HCT116 (cell line): ENCODE measurements around the gene CRYBG2. TPM values are rescaled to one million over a fixed set of nuclear protein-coding genes. Genes with fewer than 3 reads are reported as not detected.
"Not testable (repeated sequence)": the region's sequence is repeated elsewhere in the genome, so short reads cannot be mapped to it uniquely, and the experiment has no call there.

ENCODE experiments used
- ATAC-seq: fragments of 200-7000 bp; cut with Tn5 transposase; 2 replicates; pipeline ENCODE4 v1.9.1; 2020; ENCODE audit warnings: mild to moderate bottlenecking, moderate library complexity
- BruUV-seq: library from RNA; stranded (reverse); fragments of 400-500 nt; replicated peaks from 2 replicates; lab custom pipeline; 2021; lab: Mats Ljungman, UMichigan
- CTCF ChIA-PET: fragments of 300-600 bp; sonication (Branson Sonifier 250); formaldehyde crosslinking; loops from one replicate; lab custom pipeline; 2021; ENCODE audit warnings: antibody characterized with exemption; lab: Charles Lee
- POLR2A ChIA-PET: fragments of 300-600, 350-600 bp; sonication (Branson Sonifier 250); formaldehyde crosslinking; loops from one replicate; lab custom pipeline; 2021; ENCODE audit warnings: antibody characterized with exemption; lab: Charles Lee
- RAD21 ChIA-PET, 2 experiments: fragments of 300-600 bp; sonication (Branson Sonifier 250); formaldehyde crosslinking; loops; one replicate each; lab custom pipeline; 2023; ENCODE audit warnings: low total read pairs in 2 of 2; ENCODE audit not compliant: uncharacterized antibody in 2 of 2, unreplicated experiment in 2 of 2, low non-redundant PET in 1 of 2; lab: Charles Lee
- DNase-seq: peaks from one replicate; pipeline ENCODE4 v3.0.0-alpha.2; 2010; ENCODE audit warnings: low read depth, low spot score
- H2AFZ ChIP-seq: fragments of 200-600 bp; shearing (Covaris generic), sonication (generic); 2 replicates; pipeline ENCODE4 v1.6.1; 2017; ENCODE audit warnings: low read depth, mixed run types, mixed read lengths, antibody characterized with exemption, low read length; ENCODE audit not compliant: poor library complexity, severe bottlenecking
- H3K27ac ChIP-seq: 2 replicates; pipeline ENCODE4 v1.5.1; 2012; ENCODE audit warnings: low read depth, low read length
- H3K27me3 ChIP-seq: fragments of 200-600 bp; sonication (generic); 2 replicates; pipeline ENCODE4 v1.6.1; 2016; ENCODE audit warnings: mixed run types, low read length, mixed read lengths; ENCODE audit not compliant: insufficient read depth
- H3K36me3 ChIP-seq, 2 experiments: fragments of 200-500 bp in 1 of 2; fragments of 200-600 bp in 1 of 2; sonication (Bioruptor generic) in 1 of 2; sonication (generic) in 1 of 2; 2 replicates each; pipeline versions ENCODE4 v1.5.1 to v1.6.1; 2014 to 2016; ENCODE audit warnings: low read length in 2 of 2, inconsistent platforms in 1 of 2, mixed read lengths in 1 of 2, mixed run types in 1 of 2; ENCODE audit not compliant: insufficient read depth in 2 of 2, control insufficient read depth in 1 of 2
- H3K4me1 ChIP-seq, 2 experiments: fragments of 200-600 bp in 1 of 2; sonication (generic) in 1 of 2; 2 replicates each; pipeline versions ENCODE4 v1.5.1 to v1.6.1; 2012 to 2017; ENCODE audit warnings: low read length in 2 of 2, inconsistent platforms in 1 of 2, mild to moderate bottlenecking in 1 of 2, mixed read lengths in 1 of 2, mixed run types in 1 of 2, moderate library complexity in 1 of 2; ENCODE audit not compliant: insufficient read depth in 2 of 2, control insufficient read depth in 1 of 2
- H3K4me2 ChIP-seq: fragments of 200-600 bp; sonication (generic); 2 replicates; pipeline ENCODE4 v1.6.1; 2017; ENCODE audit warnings: mixed run types, low read length, mixed read lengths
- H3K4me3 ChIP-seq, 2 experiments: fragments of 200-600 bp in 1 of 2; sonication (generic) in 1 of 2; replicated peaks in 1 of 2; 2 replicates each; pipeline ENCODE4 v1.5.1; 2011 to 2016; ENCODE audit warnings: low read length in 2 of 2, control low read depth in 1 of 2, low read depth in 1 of 2, mild to moderate bottlenecking in 1 of 2, mixed read lengths in 1 of 2, mixed run types in 1 of 2
- H3K79me2 ChIP-seq: fragments of 200-600 bp; sonication (generic); 2 replicates; pipeline ENCODE4 v1.6.1; 2017; ENCODE audit warnings: mild to moderate bottlenecking, mixed run types, low read length, moderate library complexity, mixed read lengths; ENCODE audit not compliant: insufficient read depth
- H3K9ac ChIP-seq: fragments of 200-600 bp; sonication (generic); 2 replicates; pipeline ENCODE4 v1.6.1; 2016; ENCODE audit warnings: low read length, mixed read lengths
- H3K9me2 ChIP-seq: fragments of 200-600 bp; sonication (generic), shearing (Covaris generic); 2 replicates; pipeline ENCODE4 v1.6.1; 2017; ENCODE audit warnings: mixed run types, mild to moderate bottlenecking, moderate library complexity; ENCODE audit not compliant: insufficient read depth
- H3K9me3 ChIP-seq, 2 experiments: fragments of 200-500 bp in 1 of 2; fragments of 200-600 bp in 1 of 2; sonication (Bioruptor generic) in 1 of 2; sonication (generic) in 1 of 2; 2 replicates each; pipeline ENCODE4 v1.6.1; 2014 to 2017; ENCODE audit warnings: low read length in 2 of 2, mixed read lengths in 2 of 2, inconsistent platforms in 1 of 2, low read depth in 1 of 2, mild to moderate bottlenecking in 1 of 2, mixed run types in 1 of 2, moderate library complexity in 1 of 2; ENCODE audit not compliant: control insufficient read depth in 1 of 2, insufficient read depth in 1 of 2
- H4K20me1 ChIP-seq: fragments of 200-600 bp; sonication (generic), shearing (Covaris generic); 2 replicates; pipeline ENCODE4 v1.6.1; 2017; ENCODE audit warnings: mixed run types, mild to moderate bottlenecking, moderate library complexity; ENCODE audit not compliant: insufficient read depth
- CEBPB ChIP-seq: IDR thresholded peaks from 2 replicates; pipeline ENCODE4 v1.6.1; 2012; ENCODE audit warnings: low read depth
- EGR1 ChIP-seq: IDR thresholded peaks from 2 replicates; pipeline ENCODE4 v1.6.1; 2012; ENCODE audit warnings: low read depth
- ELF1 ChIP-seq: IDR thresholded peaks from 2 replicates; pipeline ENCODE4 v1.6.1; 2012; ENCODE audit warnings: low read depth, borderline replicate concordance
- EZH2phosphoT487 ChIP-seq: fragments of 200-600 bp; IDR thresholded peaks from 2 replicates; pipeline ENCODE4 v1.6.1; 2018; ENCODE audit warnings: antibody characterized with exemption, borderline replicate concordance
- FOSL1 ChIP-seq: IDR thresholded peaks from 2 replicates; pipeline ENCODE4 v1.6.1; 2012; ENCODE audit warnings: low read depth
- JUND ChIP-seq: IDR thresholded peaks from 2 replicates; pipeline ENCODE4 v1.6.1; 2012
- POLR2A ChIP-seq: IDR thresholded peaks from 2 replicates; pipeline ENCODE4 v1.7.0; 2011; ENCODE audit warnings: borderline replicate concordance; ENCODE audit not compliant: insufficient read depth, insufficient read length; ENCODE audit errors: extremely low read depth
- RAD21 ChIP-seq: IDR thresholded peaks from 2 replicates; pipeline ENCODE4 v1.6.1; 2012; ENCODE audit warnings: low read depth, mild to moderate bottlenecking
- SIN3A ChIP-seq: IDR thresholded peaks from 2 replicates; pipeline ENCODE4 v1.6.1; 2012; ENCODE audit warnings: low read depth
- SP1 ChIP-seq: IDR thresholded peaks from 2 replicates; pipeline ENCODE4 v1.6.1; 2012; ENCODE audit warnings: low read depth
- TCF7L2 ChIP-seq: IDR thresholded peaks from 2 replicates; pipeline ENCODE4 v1.7.0; 2011; ENCODE audit warnings: borderline replicate concordance, inconsistent platforms; ENCODE audit not compliant: insufficient read depth, insufficient read length; ENCODE audit errors: extremely low read depth
- YY1 ChIP-seq: IDR thresholded peaks from 2 replicates; pipeline ENCODE4 v1.6.1; 2011; ENCODE audit warnings: low read length, low read depth, moderate library complexity, mild to moderate bottlenecking; ENCODE audit not compliant: insufficient replicate concordance; ENCODE audit errors: extremely low read depth
- ZFX ChIP-seq: fragments of 450-650 bp; IDR thresholded peaks from 2 replicates; pipeline ENCODE4 v1.6.1; 2017
- ZNF274 ChIP-seq: fragments of 200-500 bp; sonication (Bioruptor generic); IDR thresholded peaks from 2 replicates; pipeline ENCODE4 v1.6.1; 2014; ENCODE audit warnings: mild to moderate bottlenecking, low read depth, low read length, inconsistent platforms
- intact Hi-C: fragments of 100-400 bp; cut with micrococcal nuclease; formaldehyde crosslinking; loops from 2 replicates; pipeline ENCODE4 v1.10.0; 2022
- total RNA-seq: library from RNA; stranded (reverse); gene quantifications from one replicate; pipeline ENCODE4 v1.2.1, GENCODE V29; 2021; ENCODE audit not compliant: unreplicated experiment
- TF ChIP-seq, protein P1 (sequence below): IDR thresholded peaks from 2 replicates; pipeline ENCODE4 v1.6.1; 2012; ENCODE audit warnings: low read depth

Gene CRYBG2
- total RNA-seq, 1 experiment from 2014 or later: 10.5 TPM

DNA sequence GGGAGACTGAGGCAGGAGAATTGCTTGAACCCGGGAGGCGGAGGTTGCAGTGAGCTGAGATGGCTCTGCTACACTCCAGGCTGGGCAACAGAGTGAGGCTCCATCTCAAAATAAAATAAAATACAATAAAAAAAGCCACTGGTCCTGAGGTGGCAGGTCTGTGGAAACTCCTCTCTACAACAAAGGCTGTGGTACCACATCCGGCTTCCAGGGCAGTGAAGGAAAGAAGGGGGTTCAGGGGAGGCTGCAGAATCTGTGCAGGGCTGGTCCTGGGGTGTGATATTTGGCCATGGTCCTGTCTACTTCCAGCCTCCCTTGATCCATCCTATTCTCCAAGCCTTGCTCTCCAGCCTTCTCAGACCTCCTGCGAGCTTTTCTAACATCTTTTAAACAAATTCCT is 19.4 kb upstream of the CRYBG2 start:
- H3K27me3 ChIP-seq: no peaks in the 10 kb centered on the region
- no peak overlapping the region for H3K4me3 ChIP-seq
- H3K79me2 ChIP-seq: no peaks in the 10 kb centered on the region
- DNase-seq (no peak), ATAC-seq (no peak)
- no TSS peak for BruUV-seq
- ChIA-PET RAD21 (no interaction called here), CTCF (interaction anchor here (0.8 to 1.4 kb wide), 2 partner anchors 18 to 88 kb away, joined by 3 read pairs; no protein-coding TSS in a partner anchor), POLR2A (interaction anchor here (1.0 kb wide), 1 partner anchor 9 kb away, joined by 3 read pairs; no protein-coding TSS in a partner anchor)
- no peak overlapping the region for H3K27ac ChIP-seq
- H2AFZ ChIP-seq: no peak overlapping the region
- intact Hi-C loops: no loop called here
- H3K4me1 ChIP-seq: peaks cover 13 to 19% of the 10 kb centered on the region in 2 experiments
- H3K4me2 ChIP-seq: no peak overlapping the region
- H3K36me3 ChIP-seq: no peaks in the 10 kb centered on the region
- H3K9ac ChIP-seq: no peak overlapping the region
- no peak for TF ChIP-seq ZNF274
- TF ChIP-seq SIN3A: no peak
- TF ChIP-seq EZH2phosphoT487: no peak
- no peak for TF ChIP-seq TCF7L2
- TF ChIP-seq ZFX: no peak
- TF ChIP-seq, protein P1, sequence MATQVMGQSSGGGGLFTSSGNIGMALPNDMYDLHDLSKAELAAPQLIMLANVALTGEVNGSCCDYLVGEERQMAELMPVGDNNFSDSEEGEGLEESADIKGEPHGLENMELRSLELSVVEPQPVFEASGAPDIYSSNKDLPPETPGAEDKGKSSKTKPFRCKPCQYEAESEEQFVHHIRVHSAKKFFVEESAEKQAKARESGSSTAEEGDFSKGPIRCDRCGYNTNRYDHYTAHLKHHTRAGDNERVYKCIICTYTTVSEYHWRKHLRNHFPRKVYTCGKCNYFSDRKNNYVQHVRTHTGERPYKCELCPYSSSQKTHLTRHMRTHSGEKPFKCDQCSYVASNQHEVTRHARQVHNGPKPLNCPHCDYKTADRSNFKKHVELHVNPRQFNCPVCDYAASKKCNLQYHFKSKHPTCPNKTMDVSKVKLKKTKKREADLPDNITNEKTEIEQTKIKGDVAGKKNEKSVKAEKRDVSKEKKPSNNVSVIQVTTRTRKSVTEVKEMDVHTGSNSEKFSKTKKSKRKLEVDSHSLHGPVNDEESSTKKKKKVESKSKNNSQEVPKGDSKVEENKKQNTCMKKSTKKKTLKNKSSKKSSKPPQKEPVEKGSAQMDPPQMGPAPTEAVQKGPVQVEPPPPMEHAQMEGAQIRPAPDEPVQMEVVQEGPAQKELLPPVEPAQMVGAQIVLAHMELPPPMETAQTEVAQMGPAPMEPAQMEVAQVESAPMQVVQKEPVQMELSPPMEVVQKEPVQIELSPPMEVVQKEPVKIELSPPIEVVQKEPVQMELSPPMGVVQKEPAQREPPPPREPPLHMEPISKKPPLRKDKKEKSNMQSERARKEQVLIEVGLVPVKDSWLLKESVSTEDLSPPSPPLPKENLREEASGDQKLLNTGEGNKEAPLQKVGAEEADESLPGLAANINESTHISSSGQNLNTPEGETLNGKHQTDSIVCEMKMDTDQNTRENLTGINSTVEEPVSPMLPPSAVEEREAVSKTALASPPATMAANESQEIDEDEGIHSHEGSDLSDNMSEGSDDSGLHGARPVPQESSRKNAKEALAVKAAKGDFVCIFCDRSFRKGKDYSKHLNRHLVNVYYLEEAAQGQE: no peak
- TF ChIP-seq SP1: no peak
- TF ChIP-seq POLR2A: no peak
- no peak for TF ChIP-seq CEBPB
- no peak for TF ChIP-seq FOSL1
- TF ChIP-seq EGR1: no peak
- TF ChIP-seq ELF1: no peak
- TF ChIP-seq YY1: no peak
- TF ChIP-seq JUND: no peak
- no peak for TF ChIP-seq RAD21
- H4K20me1 ChIP-seq: no peaks in the 10 kb centered on the region
- no peaks in the 10 kb centered on the region for H3K9me2 ChIP-seq
- H3K9me3 ChIP-seq: peaks cover 0 to 7% of the 10 kb centered on the region in 2 experiments; a peak in 1 of 4 replicates

DNA sequence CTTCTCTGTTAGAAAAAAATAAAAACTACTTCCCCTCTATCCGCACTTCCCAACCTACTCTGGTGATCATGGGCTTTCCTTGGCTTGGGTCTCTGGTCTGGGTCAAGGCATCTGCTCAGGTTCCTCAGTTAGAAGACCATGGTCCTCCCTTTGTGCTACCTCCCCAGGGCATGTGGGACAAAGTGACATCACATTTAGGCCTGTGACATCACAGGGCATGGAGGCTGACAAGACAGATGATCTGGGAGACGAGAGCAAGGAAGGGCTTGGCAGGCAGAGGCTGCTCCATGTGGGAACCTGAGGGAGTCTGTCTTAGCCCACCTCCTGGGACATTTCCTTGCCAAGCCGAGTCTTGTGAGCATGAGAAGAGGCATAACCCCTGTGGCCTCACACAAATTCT is 18.7 kb upstream of the CRYBG2 start, which contains the start of gene ZNF683:
Gene ZNF683 (minus strand): TSS at position 140 of the 400 bp plus-strand sequence. CDS start 4,179 bp downstream, outside the sequence.
- ATAC-seq, H3K4me3 ChIP-seq, H3K27me3 ChIP-seq, H3K9ac ChIP-seq, H3K27ac ChIP-seq, H3K9me3 ChIP-seq, POLR2A ChIA-PET, H2AFZ ChIP-seq, CTCF ChIA-PET, H3K9me2 ChIP-seq, H3K36me3 ChIP-seq, intact Hi-C loops, H3K4me2 ChIP-seq, H3K79me2 ChIP-seq, H4K20me1 ChIP-seq, BruUV-seq, DNase-seq, RAD21 ChIA-PET: not testable (repeated sequence)
- H3K4me1 ChIP-seq: peaks cover 6 to 12% of the 10 kb centered on the region in 2 experiments
